Neural progenitor cell (in vitro differentiated cells): ENCODE data around the gene DDX59. TPM values are rescaled to one million over a fixed set of nuclear protein-coding genes. Genes with fewer than 3 reads are reported as not detected.

Source experiments
- DNase-seq: peaks from one replicate; pipeline ENCODE4 v3.0.0-alpha.2; 2016; ENCODE audit warnings: low spot score
- H2AFZ ChIP-seq: fragments of 200-600 bp; sonication (generic); replicated peaks from 2 replicates; pipeline ENCODE4 v1.6.1; 2016; ENCODE audit warnings: antibody characterized with exemption
- H3F3A ChIP-seq: fragments of 200-600 bp; sonication (generic); 2 replicates; pipeline ENCODE4 v1.6.1; 2016; ENCODE audit warnings: antibody characterized with exemption, low read depth
- H3K27ac ChIP-seq: fragments of 200-600 bp; sonication (generic); 2 replicates; pipeline ENCODE4 v1.5.1; 2016; ENCODE audit warnings: mild to moderate bottlenecking
- H3K27me3 ChIP-seq: fragments of 200-600 bp; sonication (generic); 2 replicates; pipeline ENCODE4 v1.6.1; 2016; ENCODE audit warnings: mild to moderate bottlenecking, moderate library complexity
- H3K36me3 ChIP-seq: fragments of 200-600 bp; sonication (generic); 2 replicates; pipeline ENCODE4 v1.5.1; 2016
- H3K4me1 ChIP-seq: fragments of 200-600 bp; sonication (generic); 2 replicates; pipeline ENCODE4 v1.6.1; 2016; ENCODE audit warnings: mixed run types
- H3K4me2 ChIP-seq: fragments of 200-600 bp; sonication (generic); 2 replicates; pipeline ENCODE4 v1.6.1; 2016
- H3K4me3 ChIP-seq: fragments of 200-600 bp; sonication (generic); 2 replicates; pipeline ENCODE4 v1.5.1; 2016
- H3K79me2 ChIP-seq: fragments of 200-600 bp; sonication (generic); 2 replicates; pipeline ENCODE4 v1.6.1; 2016; ENCODE audit warnings: low read depth
- H3K9ac ChIP-seq: fragments of 200-600 bp; sonication (generic); 2 replicates; pipeline ENCODE4 v1.6.1; 2016
- H3K9me3 ChIP-seq: fragments of 200-600 bp; sonication (generic); 2 replicates; pipeline ENCODE4 v1.5.1; 2016; ENCODE audit warnings: low read depth
- H4K20me1 ChIP-seq: fragments of 200-600 bp; sonication (generic); 2 replicates; pipeline ENCODE4 v1.6.1; 2016; ENCODE audit warnings: low read depth
- H3K27ac Mint-ChIP-seq: 3 replicates; pipeline ENCODE4 v1.8.0; 2021; ENCODE audit warnings: mixed read lengths
- H3K27me3 Mint-ChIP-seq: 2 replicates; pipeline ENCODE4 v1.8.0; 2022; ENCODE audit warnings: low read depth, mild to moderate bottlenecking, inconsistent platforms, moderate library complexity, mixed read lengths; ENCODE audit not compliant: insufficient read depth
- H3K36me3 Mint-ChIP-seq: 3 replicates; pipeline ENCODE4 v1.8.0; 2021; ENCODE audit warnings: mixed read lengths
- H3K4me1 Mint-ChIP-seq: 3 replicates; pipeline ENCODE4 v1.8.0; 2021; ENCODE audit warnings: mixed read lengths
- H3K4me3 Mint-ChIP-seq: 3 replicates; pipeline ENCODE4 v1.8.0; 2021; ENCODE audit warnings: mild to moderate bottlenecking, moderate library complexity, mixed read lengths
- H3K9me3 Mint-ChIP-seq: 3 replicates; pipeline ENCODE4 v1.8.0; 2020; ENCODE audit warnings: mixed read lengths
- EZH2 ChIP-seq: fragments of 200-600 bp; sonication (generic); IDR thresholded peaks from 2 replicates; pipeline ENCODE4 v1.6.1; 2017; ENCODE audit warnings: antibody characterized with exemption, mild to moderate bottlenecking, moderate library complexity
- EZH2phosphoT487 ChIP-seq: fragments of 200-600 bp; sonication (generic); IDR thresholded peaks from 2 replicates; pipeline ENCODE4 v1.6.1; 2017; ENCODE audit warnings: antibody characterized with exemption
- total RNA-seq: library from RNA; depleted of rRNA; stranded (reverse); fragments of >200 nt; gene quantifications from 2 replicates; pipeline ENCODE4 v1.2.3, GENCODE V29; 2015; ENCODE audit warnings: low replicate concordance
- TF ChIP-seq, protein P1 (sequence below): fragments of 200-600 bp; sonication (generic); IDR thresholded peaks from 2 replicates; pipeline ENCODE4 v1.5.1; 2017; ENCODE audit warnings: antibody characterized with exemption, mild to moderate bottlenecking

Gene DDX59
- total RNA-seq, 1 donor from 2014 or later, result 40.7 TPM

- Histone ChIP-seq H3K9me3 (no peaks in the 10 kb centered on the region), H3K4me1 (no peaks in the 10 kb centered on the region), H3K4me3 (no peak overlapping the region), H3F3A (no peaks in the 10 kb centered on the region), H3K4me2 (no peak overlapping the region), H3K9ac (no peak overlapping the region), H2AFZ (no peak overlapping the region), H4K20me1 (no peaks in the 10 kb centered on the region), H3K79me2 (no peaks in the 10 kb centered on the region), H3K36me3 (no peaks in the 10 kb centered on the region), H3K27ac (no peak overlapping the region), H3K27me3 (no peaks in the 10 kb centered on the region)
- no peak for DNase-seq
- H3K4me3 Mint-ChIP-seq, result no peak overlapping the region
- H3K9me3 Mint-ChIP-seq, result no peaks in the 10 kb centered on the region
- peaks cover 5% of the 10 kb centered on the region for H3K36me3 Mint-ChIP-seq
- TF ChIP-seq EZH2 (no peak), EZH2phosphoT487 (no peak)
- H3K4me1 Mint-ChIP-seq, result no peaks in the 10 kb centered on the region
- H3K27me3 Mint-ChIP-seq, result peaks cover 2% of the 10 kb centered on the region
- H3K27ac Mint-ChIP-seq, result no peak overlapping the region
Measured at GRCh38 chr1:200640963-200641401, 28.7 kb downstream of the DDX59 start.

DNA sequence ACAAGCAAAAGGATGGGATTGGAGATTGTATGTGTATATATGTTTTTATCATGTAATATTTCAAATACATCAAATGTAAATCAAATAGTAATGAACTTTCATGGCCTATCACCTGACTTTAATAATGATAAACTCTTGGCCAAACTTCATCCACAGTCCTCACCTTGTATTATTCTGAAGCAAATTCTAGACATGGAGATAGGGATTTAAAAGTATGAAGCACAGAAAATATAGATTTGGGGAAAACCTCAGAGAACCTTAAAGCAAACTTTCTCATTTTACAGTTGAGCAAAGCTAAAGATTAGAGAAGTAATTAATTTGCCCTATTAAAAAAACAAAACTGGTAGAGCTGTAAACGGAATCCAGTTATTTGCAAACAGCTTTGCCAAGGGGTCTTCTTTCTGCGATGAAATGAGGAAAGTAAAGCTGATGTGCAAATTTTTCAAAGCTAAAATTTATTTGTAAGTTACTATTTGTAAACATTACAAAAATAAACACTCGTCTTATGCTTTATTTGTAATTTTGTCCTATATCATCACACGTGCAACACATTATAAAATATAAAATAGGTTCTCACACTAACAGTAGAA is 29.2 kb downstream of the DDX59 start:
- Mint-ChIP-seq H3K4me1 (no peaks in the 10 kb centered on the region), H3K4me3 (no peak overlapping the region), H3K36me3 (peaks cover 5% of the 10 kb centered on the region), H3K9me3 (no peaks in the 10 kb centered on the region), H3K27ac (no peak overlapping the region), H3K27me3 (peaks cover 2% of the 10 kb centered on the region)
- H3K9ac ChIP-seq, result no peak overlapping the region
- DNase-seq, result no peak
- no peak overlapping the region for H2AFZ ChIP-seq
- H3K9me3 ChIP-seq, result no peaks in the 10 kb centered on the region
- H3K27me3 ChIP-seq, result no peaks in the 10 kb centered on the region
- no peaks in the 10 kb centered on the region for H3F3A ChIP-seq
- no peak overlapping the region for H3K27ac ChIP-seq
- H3K79me2 ChIP-seq, result no peaks in the 10 kb centered on the region
- H3K4me3 ChIP-seq, result no peak overlapping the region
- H3K4me2 ChIP-seq, result no peak overlapping the region
- TF ChIP-seq, protein P1, sequence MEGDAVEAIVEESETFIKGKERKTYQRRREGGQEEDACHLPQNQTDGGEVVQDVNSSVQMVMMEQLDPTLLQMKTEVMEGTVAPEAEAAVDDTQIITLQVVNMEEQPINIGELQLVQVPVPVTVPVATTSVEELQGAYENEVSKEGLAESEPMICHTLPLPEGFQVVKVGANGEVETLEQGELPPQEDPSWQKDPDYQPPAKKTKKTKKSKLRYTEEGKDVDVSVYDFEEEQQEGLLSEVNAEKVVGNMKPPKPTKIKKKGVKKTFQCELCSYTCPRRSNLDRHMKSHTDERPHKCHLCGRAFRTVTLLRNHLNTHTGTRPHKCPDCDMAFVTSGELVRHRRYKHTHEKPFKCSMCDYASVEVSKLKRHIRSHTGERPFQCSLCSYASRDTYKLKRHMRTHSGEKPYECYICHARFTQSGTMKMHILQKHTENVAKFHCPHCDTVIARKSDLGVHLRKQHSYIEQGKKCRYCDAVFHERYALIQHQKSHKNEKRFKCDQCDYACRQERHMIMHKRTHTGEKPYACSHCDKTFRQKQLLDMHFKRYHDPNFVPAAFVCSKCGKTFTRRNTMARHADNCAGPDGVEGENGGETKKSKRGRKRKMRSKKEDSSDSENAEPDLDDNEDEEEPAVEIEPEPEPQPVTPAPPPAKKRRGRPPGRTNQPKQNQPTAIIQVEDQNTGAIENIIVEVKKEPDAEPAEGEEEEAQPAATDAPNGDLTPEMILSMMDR, result no peak
- TF ChIP-seq EZH2, result no peak
- no peak for TF ChIP-seq EZH2phosphoT487
- no peaks in the 10 kb centered on the region for H3K36me3 ChIP-seq
- no peaks in the 10 kb centered on the region for H3K4me1 ChIP-seq
- H4K20me1 ChIP-seq, result no peaks in the 10 kb centered on the region

GRCh38 chr1:200638073-200638472 is 31.6 kb downstream of the DDX59 start:
- Histone ChIP-seq H3K4me3 (no peak overlapping the region), H3K27ac (no peak overlapping the region), H2AFZ (no peak overlapping the region), H3K9me3 (no peaks in the 10 kb centered on the region), H3K4me2 (no peak overlapping the region), H4K20me1 (no peaks in the 10 kb centered on the region), H3F3A (no peaks in the 10 kb centered on the region), H3K27me3 (no peaks in the 10 kb centered on the region), H3K36me3 (no peaks in the 10 kb centered on the region), H3K9ac (no peak overlapping the region), H3K79me2 (no peaks in the 10 kb centered on the region), H3K4me1 (no peaks in the 10 kb centered on the region)
- no peaks in the 10 kb centered on the region for H3K9me3 Mint-ChIP-seq
- no peak overlapping the region for H3K4me3 Mint-ChIP-seq
- no peaks in the 10 kb centered on the region for H3K4me1 Mint-ChIP-seq
- peaks cover 3% of the 10 kb centered on the region for H3K36me3 Mint-ChIP-seq
- TF ChIP-seq, protein P1, result no peak
- TF ChIP-seq EZH2phosphoT487 (no peak), EZH2 (no peak)
- no peak overlapping the region for H3K27ac Mint-ChIP-seq
- H3K27me3 Mint-ChIP-seq, result no peaks in the 10 kb centered on the region
- no peak for DNase-seq

- no peak overlapping the region for H3K4me3 ChIP-seq
- no peaks in the 10 kb centered on the region for H4K20me1 ChIP-seq
- H3K9ac ChIP-seq, result no peak overlapping the region
- Mint-ChIP-seq H3K4me1 (no peaks in the 10 kb centered on the region), H3K27ac (no peak overlapping the region), H3K27me3 (no peaks in the 10 kb centered on the region), H3K36me3 (peaks cover 3% of the 10 kb centered on the region), H3K4me3 (no peak overlapping the region), H3K9me3 (no peaks in the 10 kb centered on the region)
- H2AFZ ChIP-seq, result no peak overlapping the region
- H3K9me3 ChIP-seq, result no peaks in the 10 kb centered on the region
- no peaks in the 10 kb centered on the region for H3K27me3 ChIP-seq
- no peaks in the 10 kb centered on the region for H3K4me1 ChIP-seq
- no peaks in the 10 kb centered on the region for H3F3A ChIP-seq
- no peak overlapping the region for H3K4me2 ChIP-seq
- TF ChIP-seq, protein P1, result no peak
- TF ChIP-seq EZH2 (no peak), EZH2phosphoT487 (no peak)
- no peaks in the 10 kb centered on the region for H3K36me3 ChIP-seq
- no peaks in the 10 kb centered on the region for H3K79me2 ChIP-seq
- DNase-seq, result no peak
- no peak overlapping the region for H3K27ac ChIP-seq
Measured at GRCh38 chr1:200636681-200637080, 33.0 kb downstream of the DDX59 start.
